Osteocyte (in vitro differentiated cells): ENCODE measurements around the gene EXOC8. TPM values are rescaled to one million over a fixed set of nuclear protein-coding genes. Genes with fewer than 3 reads are reported as not detected.

Experiments
- DNase-seq: peaks from one replicate; pipeline ENCODE4 v3.0.0; 2021; ENCODE audit warnings: mixed read lengths; ENCODE audit not compliant: unreplicated experiment; ENCODE audit errors: extremely low spot score
- H3K27ac Mint-ChIP-seq: one replicate; pipeline ENCODE4 v1.8.0; 2021; ENCODE audit warnings: mild to moderate bottlenecking, mixed read lengths; ENCODE audit not compliant: unreplicated experiment
- H3K27me3 Mint-ChIP-seq: one replicate; pipeline ENCODE4 v1.8.0; 2021; ENCODE audit warnings: mixed read lengths; ENCODE audit not compliant: unreplicated experiment
- H3K36me3 Mint-ChIP-seq: one replicate; pipeline ENCODE4 v1.8.0; 2021; ENCODE audit warnings: mixed read lengths; ENCODE audit not compliant: unreplicated experiment
- H3K4me1 Mint-ChIP-seq: one replicate; pipeline ENCODE4 v1.8.0; 2021; ENCODE audit warnings: mixed read lengths; ENCODE audit not compliant: unreplicated experiment
- H3K4me3 Mint-ChIP-seq: one replicate; pipeline ENCODE4 v1.8.0; 2021; ENCODE audit warnings: mild to moderate bottlenecking, moderate library complexity, mixed read lengths; ENCODE audit not compliant: unreplicated experiment
- H3K9me3 Mint-ChIP-seq: one replicate; pipeline ENCODE4 v1.8.0; 2021; ENCODE audit warnings: mixed read lengths; ENCODE audit not compliant: unreplicated experiment
- total RNA-seq: library from RNA; stranded (reverse); gene quantifications from 2 replicates; pipeline ENCODE4 v1.2.1, GENCODE V29; 2021
- TF ChIP-seq, protein P1 (sequence below): fragments of 200-600 bp; sonication (generic); IDR thresholded peaks from 2 replicates; pipeline ENCODE4 v1.5.0; 2021; ENCODE audit warnings: antibody characterized with exemption, mild to moderate bottlenecking, moderate library complexity

EXOC8 gene
- total RNA-seq, 1 donor from 2014 or later: 13.4 TPM

DNA sequence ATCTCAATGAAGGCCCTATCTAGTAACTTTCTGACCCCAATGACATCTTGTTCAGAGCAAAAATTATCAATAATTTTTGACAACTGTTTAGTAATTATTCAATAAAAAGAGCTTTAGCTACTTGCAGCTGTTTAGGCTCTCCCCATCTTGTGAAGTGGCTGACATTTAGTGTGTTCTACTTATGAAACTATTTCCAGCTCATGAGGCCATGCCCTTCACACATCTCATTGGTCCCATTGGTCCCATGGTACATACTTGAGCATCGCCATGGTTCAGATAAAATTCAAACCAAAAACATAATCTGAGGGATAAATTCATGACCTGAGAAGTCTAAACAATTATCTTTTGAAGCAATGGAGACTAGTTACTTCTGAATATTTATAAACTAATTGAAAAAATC is 24.7 kb upstream of the EXOC8 start:
- TF ChIP-seq, protein P1, sequence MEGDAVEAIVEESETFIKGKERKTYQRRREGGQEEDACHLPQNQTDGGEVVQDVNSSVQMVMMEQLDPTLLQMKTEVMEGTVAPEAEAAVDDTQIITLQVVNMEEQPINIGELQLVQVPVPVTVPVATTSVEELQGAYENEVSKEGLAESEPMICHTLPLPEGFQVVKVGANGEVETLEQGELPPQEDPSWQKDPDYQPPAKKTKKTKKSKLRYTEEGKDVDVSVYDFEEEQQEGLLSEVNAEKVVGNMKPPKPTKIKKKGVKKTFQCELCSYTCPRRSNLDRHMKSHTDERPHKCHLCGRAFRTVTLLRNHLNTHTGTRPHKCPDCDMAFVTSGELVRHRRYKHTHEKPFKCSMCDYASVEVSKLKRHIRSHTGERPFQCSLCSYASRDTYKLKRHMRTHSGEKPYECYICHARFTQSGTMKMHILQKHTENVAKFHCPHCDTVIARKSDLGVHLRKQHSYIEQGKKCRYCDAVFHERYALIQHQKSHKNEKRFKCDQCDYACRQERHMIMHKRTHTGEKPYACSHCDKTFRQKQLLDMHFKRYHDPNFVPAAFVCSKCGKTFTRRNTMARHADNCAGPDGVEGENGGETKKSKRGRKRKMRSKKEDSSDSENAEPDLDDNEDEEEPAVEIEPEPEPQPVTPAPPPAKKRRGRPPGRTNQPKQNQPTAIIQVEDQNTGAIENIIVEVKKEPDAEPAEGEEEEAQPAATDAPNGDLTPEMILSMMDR: no peak
- Mint-ChIP-seq H3K4me3 (no peak overlapping the region), H3K9me3 (no peaks in the 10 kb centered on the region), H3K36me3 (peaks cover 35% of the 10 kb centered on the region), H3K4me1 (peaks cover 11% of the 10 kb centered on the region), H3K27ac (no peak overlapping the region), H3K27me3 (no peaks in the 10 kb centered on the region)
- no peak for DNase-seq

DNA sequence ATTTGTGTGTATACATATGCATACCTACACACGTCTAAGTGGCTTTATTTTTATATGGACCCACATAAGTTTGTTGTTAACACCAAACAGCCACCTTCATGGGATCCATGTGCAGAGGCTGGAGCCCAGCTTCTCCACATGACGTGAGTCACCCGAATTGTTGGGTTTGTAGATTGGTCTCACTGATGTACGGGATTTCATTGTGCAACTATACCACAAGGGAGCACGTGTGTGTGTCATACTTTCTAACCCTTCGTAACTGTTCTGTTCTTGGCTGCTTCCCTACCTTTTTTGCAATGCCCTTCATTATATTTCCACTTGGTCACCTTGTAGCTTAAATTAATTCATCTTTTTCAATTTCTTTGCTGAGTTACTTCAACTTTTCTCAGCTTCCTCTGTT is 21.5 kb upstream of the EXOC8 start:
- Mint-ChIP-seq H3K27ac (peak overlapping the region; percentile 1), H3K9me3 (no peaks in the 10 kb centered on the region), H3K36me3 (peaks cover 20% of the 10 kb centered on the region), H3K27me3 (no peaks in the 10 kb centered on the region), H3K4me1 (peaks cover 15% of the 10 kb centered on the region), H3K4me3 (no peak overlapping the region)
- DNase-seq: no peak
- TF ChIP-seq, protein P1: no peak

DNA sequence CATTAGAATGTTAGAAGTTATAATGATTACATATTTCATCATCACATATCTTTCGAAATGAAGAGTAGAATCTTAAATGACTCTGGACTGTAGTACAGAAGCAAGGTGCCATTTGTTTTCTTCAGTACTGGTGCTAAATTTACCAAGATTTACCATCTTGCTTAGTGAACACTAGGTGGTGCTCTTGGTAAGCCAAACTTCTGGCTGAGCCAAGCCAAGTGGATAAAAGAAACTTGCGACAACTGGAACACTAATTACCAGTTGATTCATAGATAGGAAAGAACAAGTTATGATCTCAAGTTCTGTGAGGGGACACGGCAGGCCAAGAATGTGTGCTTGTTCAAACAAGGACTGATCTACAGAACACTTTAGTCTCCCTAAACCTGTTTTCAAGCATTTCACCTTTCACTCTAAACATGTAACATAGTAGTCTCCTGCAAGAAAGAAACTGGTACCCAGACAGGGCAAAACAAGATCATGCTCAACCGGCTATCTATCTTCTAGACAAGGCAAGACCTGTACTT is 20.2 kb upstream of the EXOC8 start:
- DNase-seq: no peak
- H3K4me1 Mint-ChIP-seq: peaks cover 10% of the 10 kb centered on the region
- no peaks in the 10 kb centered on the region for H3K9me3 Mint-ChIP-seq
- no peak overlapping the region for H3K4me3 Mint-ChIP-seq
- H3K36me3 Mint-ChIP-seq: peaks cover 23% of the 10 kb centered on the region
- peak overlapping the region; percentile 60 for H3K27ac Mint-ChIP-seq
- TF ChIP-seq, protein P1: peak; percentile 82
- no peaks in the 10 kb centered on the region for H3K27me3 Mint-ChIP-seq

DNA sequence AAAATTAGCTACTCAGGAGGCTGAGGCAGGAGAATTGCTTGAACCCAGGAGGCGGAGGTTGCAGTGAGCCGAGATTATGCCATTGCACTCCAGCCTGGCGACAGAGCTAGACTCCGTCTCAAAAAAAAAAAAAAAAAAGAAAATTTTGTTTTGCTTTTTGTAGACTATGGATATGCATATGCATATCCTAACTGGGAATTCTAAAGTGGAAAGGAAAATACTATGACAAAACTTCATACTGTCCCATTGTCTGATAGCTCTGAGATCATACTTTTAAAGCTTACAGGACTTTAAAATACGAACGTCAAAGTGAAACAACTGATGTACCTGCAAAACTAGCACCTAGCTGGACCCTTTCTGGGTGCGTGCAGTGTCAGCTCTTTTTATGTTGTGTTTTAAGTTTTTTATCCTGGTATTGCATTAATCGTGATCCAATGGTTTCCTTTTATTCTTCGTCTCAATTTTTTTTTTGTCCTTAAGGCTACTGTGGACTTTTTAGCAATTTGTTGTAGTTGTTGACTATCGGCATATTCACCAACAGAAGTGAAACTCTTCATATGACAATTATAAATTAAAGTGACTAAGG is 19.6 kb upstream of the EXOC8 start:
- Mint-ChIP-seq H3K4me1 (peaks cover 10% of the 10 kb centered on the region), H3K9me3 (no peaks in the 10 kb centered on the region), H3K27me3 (no peaks in the 10 kb centered on the region), H3K36me3 (peaks cover 26% of the 10 kb centered on the region), H3K27ac (no peak overlapping the region), H3K4me3 (no peak overlapping the region)
- TF ChIP-seq, protein P1: no peak
- no peak for DNase-seq

DNA sequence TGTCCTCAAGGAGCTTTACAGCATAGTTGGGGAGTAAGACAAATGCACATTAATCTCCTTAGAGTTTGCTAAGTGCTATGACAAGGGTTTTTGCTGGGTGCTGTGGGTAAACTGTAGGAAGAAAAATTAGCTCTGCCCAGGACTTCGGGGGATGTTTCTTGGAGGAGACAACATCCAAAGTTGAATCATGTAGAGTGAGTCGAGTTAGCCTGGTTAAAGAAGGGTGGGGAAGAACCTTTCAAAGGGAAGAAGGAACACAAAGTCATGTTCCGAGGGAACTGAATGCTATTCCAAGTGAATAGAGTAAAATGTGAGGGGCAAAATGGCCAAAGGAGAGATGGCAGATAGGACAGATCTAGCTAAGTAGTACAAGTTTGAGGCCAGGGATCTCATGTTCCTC is 17.5 kb upstream of the EXOC8 start:
- Mint-ChIP-seq H3K9me3 (no peaks in the 10 kb centered on the region), H3K4me3 (no peak overlapping the region), H3K27ac (peak overlapping the region; percentile 17), H3K4me1 (peaks cover 10% of the 10 kb centered on the region), H3K27me3 (no peaks in the 10 kb centered on the region), H3K36me3 (peaks cover 21% of the 10 kb centered on the region)
- DNase-seq: no peak
- TF ChIP-seq, protein P1: no peak
